ENCODE data around the gene RSPH6A. TPM values are rescaled to one million over a fixed set of nuclear protein-coding genes. Genes with fewer than 3 reads are reported as not detected.

The RSPH6A gene
- total and polyA plus RNA-seq, 2 of the 13 experiments (the other 11 are each of a cell fraction or from before 2014, with no cell fraction given): 0.07 TPM; not detected in 1

GRCh38 chr19:45770192-45771101 lies 44.7 kb downstream of the RSPH6A start (continued):
- no peak for TF ChIP-seq ATF3 (CRISPR knock-in tag; IDR thresholded peaks at IDR 0.05)
- TF ChIP-seq SMYD3 (CRISPR knock-in tag; IDR thresholded peaks at IDR 0.05): no peak
- 0 out of 2 replicates have a peak, but pooled peaks have one; percentile 17 for TF ChIP-seq SIX1 (CRISPR knock-in tag; IDR thresholded peaks at IDR 0.05; ENCODE audit: borderline replicate concordance)
- no peak for TF ChIP-seq RFXANK (CRISPR knock-in tag; IDR thresholded peaks at IDR 0.05)
- no peak for TF ChIP-seq NFRKB (IDR thresholded peaks at IDR 0.05)
- no peak for TF ChIP-seq E2F5 (CRISPR knock-in tag; conservative IDR thresholded peaks at IDR 0.05)
- no peak for TF ChIP-seq EHMT2 (IDR thresholded peaks at IDR 0.05; ENCODE audit: borderline replicate concordance, low read depth, low read length)
- 0 out of 2 replicates have a peak, but pooled peaks have one; percentile 49 for TF ChIP-seq ZHX1 (CRISPR knock-in tag; IDR thresholded peaks at IDR 0.05; ENCODE audit: low read depth)
- TF ChIP-seq POLR2A (IDR thresholded peaks at IDR 0.05; ENCODE audit: insufficient read depth in 1 of 2, low read depth in 2 of 2, low read length in 2 of 2): peak; percentile 38 to 76
- TF ChIP-seq MYPOP (CRISPR knock-in tag; IDR thresholded peaks at IDR 0.05): no peak; the same call in 1 of the 2 replicates
- peak; percentile 18; the same call in 1 of the 2 replicates for TF ChIP-seq ATF2 (CRISPR knock-in tag; IDR thresholded peaks at IDR 0.05)
- TF ChIP-seq ZKSCAN1 (IDR thresholded peaks at IDR 0.05; ENCODE audit: low read length): no peak
- no peak for TF ChIP-seq CC2D1A (CRISPR knock-in tag; IDR thresholded peaks at IDR 0.05)
- TF ChIP-seq ZNF792 (CRISPR knock-in tag; IDR thresholded peaks at IDR 0.05): peak; percentile 70; the same call in 1 of the 2 replicates
- TF ChIP-seq ZNF674 (CRISPR knock-in tag; IDR thresholded peaks at IDR 0.05; ENCODE audit: low read depth): no peak
- no peak for TF ChIP-seq ADNP (CRISPR knock-in tag; IDR thresholded peaks at IDR 0.05)
- TF ChIP-seq MTF2 (CRISPR knock-in tag; IDR thresholded peaks at IDR 0.05; ENCODE audit: borderline replicate concordance): peak; percentile 62; the same call in 1 of the 2 replicates
- TF ChIP-seq CREBL2 (CRISPR knock-in tag; IDR thresholded peaks at IDR 0.05; ENCODE audit: borderline replicate concordance): no peak; the same call in 1 of the 2 replicates
- TF ChIP-seq HCFC1 (IDR thresholded peaks at IDR 0.05; ENCODE audit: low read depth, low read length): peak; percentile 11; the same call in 1 of the 2 replicates
- TF ChIP-seq ZBTB14 (CRISPR knock-in tag; IDR thresholded peaks at IDR 0.05): no peak
- peak; percentile 52; the same call in 1 of the 2 replicates for TF ChIP-seq ZNF839 (CRISPR knock-in tag; IDR thresholded peaks at IDR 0.05; ENCODE audit: borderline replicate concordance)

Data from HepG2 (cell line).